Testis (tissue), 3 donors: Measurements from ENCODE around the gene FUCA2. TPM values are rescaled to one million over a fixed set of nuclear protein-coding genes. Genes with fewer than 3 reads are reported as not detected.

Source experiments
- DNase-seq: peaks from one replicate; pipeline ENCODE4 v3.0.0-alpha.2; 2019
- H3K27ac ChIP-seq, 2 donors: fragments of 200-600 bp; sonication (generic); one replicate each; pipeline ENCODE4 v1.5.1; 2019
- H3K27me3 ChIP-seq: fragments of 200-600 bp; sonication (generic); one replicate; pipeline ENCODE4 v1.5.1; 2019
- H3K36me3 ChIP-seq: fragments of 200-600 bp; sonication (generic); one replicate; pipeline ENCODE4 v1.5.1; 2017; ENCODE audit warnings: low read depth; ENCODE audit errors: missing control alignments
- H3K4me1 ChIP-seq: fragments of 200-600 bp; sonication (generic); one replicate; pipeline ENCODE4 v1.5.1; 2019
- H3K4me3 ChIP-seq, 2 donors: fragments of 200-600 bp; sonication (generic); one replicate each; pipeline ENCODE4 v1.5.1; 2017 to 2019
- H3K9me3 ChIP-seq: fragments of 200-600 bp; sonication (generic); one replicate; pipeline ENCODE4 v1.5.1; 2017
- POLR2A ChIP-seq: fragments of 450-650 bp; IDR thresholded peaks from one replicate; pipeline ENCODE4 v1.6.1; 2017; ENCODE audit warnings: antibody characterized with exemption, mild to moderate bottlenecking, moderate library complexity
- WGBS, 2 donors: methylation state at CpG; one replicate each; pipeline ENCODE4 v1.1.5; 2018; 5-methylcytosine and 5-hydroxymethylcytosine counted together
- intact Hi-C: fragments of 100-400 bp; cut with DNase I; formaldehyde crosslinking; loops from one replicate; pipeline ENCODE4 v1.15.1; 2023; ENCODE audit warnings: low total_unique reads
- polyA plus RNA-seq: library from polyadenylated mRNA; stranded (reverse); fragments of 350-450 nt; fragmentation: Illumina TruSeq; extraction: RNeasy Lipid Tissue Mini Kit (QIAGEN cat#74804); gene quantifications from one replicate; pipeline ENCODE4 v1.2.3, GENCODE V29; 2014; ENCODE audit warnings: low read depth, low replicate concordance; ENCODE audit not compliant: insufficient read depth
- total RNA-seq, 2 donors: library from RNA; depleted of rRNA; stranded (reverse); fragments of >200 nt; gene quantifications; one replicate each; pipeline ENCODE4 v1.2.3, GENCODE V29; 2016
- TF ChIP-seq, protein P1 (sequence below), 3 experiments: fragments of 450-650 bp in 2 of 3; fragments of 200-600 bp in 1 of 3; sonication (generic) in 1 of 3; IDR thresholded peaks; one replicate each; pipeline ENCODE4 v1.5.1; 2016 to 2019; ENCODE audit warnings: antibody characterized with exemption in 3 of 3, mild to moderate bottlenecking in 2 of 3, moderate library complexity in 1 of 3

FUCA2 gene
- total and polyA plus RNA-seq, 3 donors from 2014 or later: 20.0 to 29.4 (median 25.3) TPM

DNA sequence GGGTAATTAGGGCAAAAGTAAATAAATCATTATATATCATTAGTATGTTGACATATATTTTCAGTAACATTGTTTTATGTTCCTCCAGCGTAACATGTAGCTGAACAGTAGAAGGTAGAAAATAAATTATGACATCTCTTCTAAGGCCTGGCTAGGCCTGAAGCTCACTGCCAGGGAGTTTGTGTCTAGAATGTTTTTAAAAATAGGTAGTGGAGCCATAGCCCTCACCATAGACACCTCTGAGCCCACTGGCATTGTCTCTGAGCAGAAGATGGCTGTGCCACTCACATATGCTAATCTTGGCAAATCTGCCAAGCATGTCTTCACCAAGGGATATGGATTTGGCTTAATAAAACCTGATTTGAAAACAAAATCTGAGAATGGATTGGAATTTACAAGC, 21.3 kb downstream of the FUCA2 start:
- 96 to 98% methylated on average over 1 of the region's 1 CpG for WGBS, 2 donors
- Histone ChIP-seq H3K27me3 (no peaks in the 10 kb centered on the region), H3K4me3 (no peak overlapping the region), H3K9me3 (no peaks in the 10 kb centered on the region), H3K4me1 (no peaks in the 10 kb centered on the region), H3K27ac (no peak overlapping the region), H3K36me3 (no peaks in the 10 kb centered on the region)
- no peak for TF ChIP-seq POLR2A
- TF ChIP-seq, protein P1, sequence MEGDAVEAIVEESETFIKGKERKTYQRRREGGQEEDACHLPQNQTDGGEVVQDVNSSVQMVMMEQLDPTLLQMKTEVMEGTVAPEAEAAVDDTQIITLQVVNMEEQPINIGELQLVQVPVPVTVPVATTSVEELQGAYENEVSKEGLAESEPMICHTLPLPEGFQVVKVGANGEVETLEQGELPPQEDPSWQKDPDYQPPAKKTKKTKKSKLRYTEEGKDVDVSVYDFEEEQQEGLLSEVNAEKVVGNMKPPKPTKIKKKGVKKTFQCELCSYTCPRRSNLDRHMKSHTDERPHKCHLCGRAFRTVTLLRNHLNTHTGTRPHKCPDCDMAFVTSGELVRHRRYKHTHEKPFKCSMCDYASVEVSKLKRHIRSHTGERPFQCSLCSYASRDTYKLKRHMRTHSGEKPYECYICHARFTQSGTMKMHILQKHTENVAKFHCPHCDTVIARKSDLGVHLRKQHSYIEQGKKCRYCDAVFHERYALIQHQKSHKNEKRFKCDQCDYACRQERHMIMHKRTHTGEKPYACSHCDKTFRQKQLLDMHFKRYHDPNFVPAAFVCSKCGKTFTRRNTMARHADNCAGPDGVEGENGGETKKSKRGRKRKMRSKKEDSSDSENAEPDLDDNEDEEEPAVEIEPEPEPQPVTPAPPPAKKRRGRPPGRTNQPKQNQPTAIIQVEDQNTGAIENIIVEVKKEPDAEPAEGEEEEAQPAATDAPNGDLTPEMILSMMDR (IDR thresholded peaks at IDR 0.05): no peak
- no peak for DNase-seq
- intact Hi-C loops: no loop called here

DNA sequence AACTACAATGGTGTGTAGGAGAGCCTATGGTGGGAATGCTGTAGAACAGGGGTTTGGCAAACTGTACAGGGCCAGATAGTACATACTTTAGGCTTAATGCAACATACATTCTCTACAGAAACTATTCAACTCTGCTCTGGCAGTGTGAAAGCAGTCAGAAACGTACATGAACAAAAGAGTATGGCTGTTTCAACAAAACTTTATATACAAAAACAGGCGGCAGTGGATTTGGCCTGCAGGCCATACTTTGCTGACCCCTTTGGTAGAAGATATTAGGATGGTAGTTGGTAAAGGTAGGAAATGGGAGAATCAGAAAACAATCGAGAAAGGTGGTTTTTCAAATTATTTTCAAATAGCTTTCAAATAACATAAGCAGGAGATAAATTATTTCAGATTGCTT, 24.8 kb downstream of the FUCA2 start:
- no peak for DNase-seq
- no peak overlapping the region for H3K4me3 ChIP-seq
- H3K27me3 ChIP-seq: no peaks in the 10 kb centered on the region
- H3K27ac ChIP-seq: no peak overlapping the region
- TF ChIP-seq POLR2A: no peak
- TF ChIP-seq, protein P1 (IDR thresholded peaks at IDR 0.05): no peak
- 87 to 89% methylated on average over 3 of the region's 3 CpGs for WGBS, 2 donors
- no peaks in the 10 kb centered on the region for H3K36me3 ChIP-seq
- no peaks in the 10 kb centered on the region for H3K9me3 ChIP-seq
- no peaks in the 10 kb centered on the region for H3K4me1 ChIP-seq
- intact Hi-C loops: no loop called here

DNA sequence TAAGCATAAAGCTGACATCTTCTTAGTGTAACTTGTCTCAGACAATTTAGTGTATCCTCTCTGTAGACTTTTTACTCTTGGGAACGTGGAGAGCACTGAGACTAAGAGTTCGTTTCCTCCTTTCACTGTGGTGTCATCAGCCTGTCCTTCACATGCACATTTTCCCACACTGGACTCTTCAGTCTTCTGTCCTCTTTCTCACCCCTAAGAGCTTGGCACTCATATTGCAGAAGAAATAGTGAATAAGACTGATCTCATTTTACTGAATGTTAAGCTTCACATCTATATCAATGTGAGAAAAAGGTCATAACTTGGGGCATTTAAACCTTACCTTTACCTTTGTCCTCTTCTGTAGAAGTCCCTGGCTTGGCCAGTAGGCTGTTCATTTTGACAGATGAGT, 25.6 kb downstream of the FUCA2 start:
- Histone ChIP-seq H3K4me3 (no peak overlapping the region), H3K9me3 (no peaks in the 10 kb centered on the region), H3K27ac (no peak overlapping the region), H3K36me3 (no peaks in the 10 kb centered on the region), H3K27me3 (no peaks in the 10 kb centered on the region), H3K4me1 (no peaks in the 10 kb centered on the region)
- 84% methylated on average over 2 of the region's 2 CpGs for WGBS, 2 donors
- intact Hi-C loops: no loop called here
- no peak for DNase-seq
- TF ChIP-seq, protein P1 (IDR thresholded peaks at IDR 0.05): no peak
- TF ChIP-seq POLR2A: no peak

DNA sequence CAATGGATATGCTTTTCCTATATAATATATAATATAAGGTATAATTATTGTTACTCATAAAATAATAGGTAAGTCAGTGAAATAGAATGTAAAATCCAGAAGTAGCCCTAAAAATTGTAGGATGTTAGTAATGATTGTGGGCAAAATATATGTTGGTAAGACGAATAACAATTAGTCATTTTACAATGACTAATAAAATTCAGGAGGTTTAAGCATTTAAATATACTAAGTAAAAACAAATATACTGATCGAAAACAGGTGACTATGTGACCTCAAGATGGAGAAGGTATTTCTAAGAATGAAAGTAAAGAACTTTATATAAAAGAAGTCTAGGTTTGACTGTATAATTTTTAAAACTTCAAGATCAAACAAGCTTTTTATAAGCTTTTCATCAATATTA, 28.9 kb downstream of the FUCA2 start:
- DNase-seq: no peak
- WGBS, 2 donors: 89 to 95% methylated on average over 2 of the region's 2 CpGs
- Histone ChIP-seq H3K4me1 (no peaks in the 10 kb centered on the region), H3K4me3 (no peak overlapping the region), H3K9me3 (no peaks in the 10 kb centered on the region), H3K27me3 (no peaks in the 10 kb centered on the region), H3K36me3 (no peaks in the 10 kb centered on the region), H3K27ac (no peak overlapping the region)
- intact Hi-C loops: no loop called here
- TF ChIP-seq, protein P1 (IDR thresholded peaks at IDR 0.05): no peak
- TF ChIP-seq POLR2A: no peak

DNA sequence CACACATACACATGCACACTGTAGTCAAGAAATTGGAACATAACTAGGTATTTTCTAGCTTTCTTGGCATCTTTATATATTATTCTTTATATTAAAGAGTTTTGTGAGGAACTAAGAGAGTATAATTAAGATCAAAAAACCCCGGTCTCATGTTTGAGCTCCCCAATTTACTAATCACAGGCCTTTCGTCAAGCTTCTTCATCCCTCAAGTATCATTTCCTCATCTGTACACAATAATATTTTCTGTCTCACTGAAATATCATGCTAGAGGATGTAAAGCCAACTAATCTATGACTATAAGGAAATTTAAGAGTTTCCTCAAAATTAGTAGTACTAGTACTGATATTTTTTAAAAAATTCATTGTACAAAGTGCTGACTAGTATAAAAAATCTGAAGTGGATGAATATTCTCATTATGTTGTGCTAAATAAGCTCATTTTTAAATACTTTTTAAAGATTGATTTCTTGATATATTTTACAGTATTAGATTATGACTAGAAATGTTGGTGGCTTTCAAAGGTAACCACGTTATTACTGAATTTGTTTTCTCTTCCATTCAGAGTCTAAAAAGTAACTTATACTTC, 32.9 kb downstream of the FUCA2 start:
- Histone ChIP-seq H3K36me3 (no peaks in the 10 kb centered on the region), H3K27ac (no peak overlapping the region)

More for the DNA sequence above, 32.9 kb downstream of the FUCA2 start:
- H3K27me3 ChIP-seq: no peaks in the 10 kb centered on the region
- no peak overlapping the region for H3K4me3 ChIP-seq
- no peaks in the 10 kb centered on the region for H3K4me1 ChIP-seq
- no peaks in the 10 kb centered on the region for H3K9me3 ChIP-seq
- intact Hi-C loops: no loop called here
- 93 to 96% methylated on average over 3 of the region's 3 CpGs for WGBS, 2 donors
- TF ChIP-seq, protein P1 (IDR thresholded peaks at IDR 0.05): no peak
- no peak for TF ChIP-seq POLR2A
- no peak for DNase-seq
